HCT116 (cell line): Measurements from ENCODE around the gene FNDC5. TPM values are rescaled to one million over a fixed set of nuclear protein-coding genes. Genes with fewer than 3 reads are reported as not detected.

Source experiments
- ATAC-seq: fragments of 200-7000 bp; cut with Tn5 transposase; 2 replicates; pipeline ENCODE4 v1.9.1; 2020; ENCODE audit warnings: mild to moderate bottlenecking, moderate library complexity
- BruUV-seq: library from RNA; stranded (reverse); fragments of 400-500 nt; replicated peaks from 2 replicates; lab custom pipeline; 2021; lab: Mats Ljungman, UMichigan
- CTCF ChIA-PET: fragments of 300-600 bp; sonication (Branson Sonifier 250); formaldehyde crosslinking; loops from one replicate; lab custom pipeline; 2021; ENCODE audit warnings: antibody characterized with exemption; lab: Charles Lee
- POLR2A ChIA-PET: fragments of 300-600, 350-600 bp; sonication (Branson Sonifier 250); formaldehyde crosslinking; loops from one replicate; lab custom pipeline; 2021; ENCODE audit warnings: antibody characterized with exemption; lab: Charles Lee
- RAD21 ChIA-PET, 2 experiments: fragments of 300-600 bp; sonication (Branson Sonifier 250); formaldehyde crosslinking; loops; one replicate each; lab custom pipeline; 2023; ENCODE audit warnings: low total read pairs in 2 of 2; ENCODE audit not compliant: uncharacterized antibody in 2 of 2, unreplicated experiment in 2 of 2, low non-redundant PET in 1 of 2; lab: Charles Lee
- DNase-seq: peaks from one replicate; pipeline ENCODE4 v3.0.0-alpha.2; 2010; ENCODE audit warnings: low read depth, low spot score
- H2AFZ ChIP-seq: fragments of 200-600 bp; shearing (Covaris generic), sonication (generic); 2 replicates; pipeline ENCODE4 v1.6.1; 2017; ENCODE audit warnings: low read depth, mixed run types, mixed read lengths, antibody characterized with exemption, low read length; ENCODE audit not compliant: poor library complexity, severe bottlenecking
- H3K27ac ChIP-seq: 2 replicates; pipeline ENCODE4 v1.5.1; 2012; ENCODE audit warnings: low read depth, low read length
- H3K27me3 ChIP-seq: fragments of 200-600 bp; sonication (generic); 2 replicates; pipeline ENCODE4 v1.6.1; 2016; ENCODE audit warnings: mixed run types, low read length, mixed read lengths; ENCODE audit not compliant: insufficient read depth
- H3K36me3 ChIP-seq, 2 experiments: fragments of 200-500 bp in 1 of 2; fragments of 200-600 bp in 1 of 2; sonication (Bioruptor generic) in 1 of 2; sonication (generic) in 1 of 2; 2 replicates each; pipeline versions ENCODE4 v1.5.1 to v1.6.1; 2014 to 2016; ENCODE audit warnings: low read length in 2 of 2, inconsistent platforms in 1 of 2, mixed read lengths in 1 of 2, mixed run types in 1 of 2; ENCODE audit not compliant: insufficient read depth in 2 of 2, control insufficient read depth in 1 of 2
- H3K4me1 ChIP-seq, 2 experiments: fragments of 200-600 bp in 1 of 2; sonication (generic) in 1 of 2; 2 replicates each; pipeline versions ENCODE4 v1.5.1 to v1.6.1; 2012 to 2017; ENCODE audit warnings: low read length in 2 of 2, inconsistent platforms in 1 of 2, mild to moderate bottlenecking in 1 of 2, mixed read lengths in 1 of 2, mixed run types in 1 of 2, moderate library complexity in 1 of 2; ENCODE audit not compliant: insufficient read depth in 2 of 2, control insufficient read depth in 1 of 2
- H3K4me2 ChIP-seq: fragments of 200-600 bp; sonication (generic); 2 replicates; pipeline ENCODE4 v1.6.1; 2017; ENCODE audit warnings: mixed run types, low read length, mixed read lengths
- H3K4me3 ChIP-seq, 2 experiments: fragments of 200-600 bp in 1 of 2; sonication (generic) in 1 of 2; replicated peaks in 1 of 2; 2 replicates each; pipeline ENCODE4 v1.5.1; 2011 to 2016; ENCODE audit warnings: low read length in 2 of 2, control low read depth in 1 of 2, low read depth in 1 of 2, mild to moderate bottlenecking in 1 of 2, mixed read lengths in 1 of 2, mixed run types in 1 of 2
- H3K79me2 ChIP-seq: fragments of 200-600 bp; sonication (generic); 2 replicates; pipeline ENCODE4 v1.6.1; 2017; ENCODE audit warnings: mild to moderate bottlenecking, mixed run types, low read length, moderate library complexity, mixed read lengths; ENCODE audit not compliant: insufficient read depth
- H3K9ac ChIP-seq: fragments of 200-600 bp; sonication (generic); 2 replicates; pipeline ENCODE4 v1.6.1; 2016; ENCODE audit warnings: low read length, mixed read lengths
- H3K9me2 ChIP-seq: fragments of 200-600 bp; sonication (generic), shearing (Covaris generic); 2 replicates; pipeline ENCODE4 v1.6.1; 2017; ENCODE audit warnings: mixed run types, mild to moderate bottlenecking, moderate library complexity; ENCODE audit not compliant: insufficient read depth
- H3K9me3 ChIP-seq, 2 experiments: fragments of 200-500 bp in 1 of 2; fragments of 200-600 bp in 1 of 2; sonication (Bioruptor generic) in 1 of 2; sonication (generic) in 1 of 2; 2 replicates each; pipeline ENCODE4 v1.6.1; 2014 to 2017; ENCODE audit warnings: low read length in 2 of 2, mixed read lengths in 2 of 2, inconsistent platforms in 1 of 2, low read depth in 1 of 2, mild to moderate bottlenecking in 1 of 2, mixed run types in 1 of 2, moderate library complexity in 1 of 2; ENCODE audit not compliant: control insufficient read depth in 1 of 2, insufficient read depth in 1 of 2
- H4K20me1 ChIP-seq: fragments of 200-600 bp; sonication (generic), shearing (Covaris generic); 2 replicates; pipeline ENCODE4 v1.6.1; 2017; ENCODE audit warnings: mixed run types, mild to moderate bottlenecking, moderate library complexity; ENCODE audit not compliant: insufficient read depth
- CBX3 ChIP-seq: IDR thresholded peaks from 2 replicates; pipeline ENCODE4 v1.6.1; 2012; ENCODE audit warnings: low read depth
- EGR1 ChIP-seq: IDR thresholded peaks from 2 replicates; pipeline ENCODE4 v1.6.1; 2012; ENCODE audit warnings: low read depth
- ELF1 ChIP-seq: IDR thresholded peaks from 2 replicates; pipeline ENCODE4 v1.6.1; 2012; ENCODE audit warnings: low read depth, borderline replicate concordance
- EZH2phosphoT487 ChIP-seq: fragments of 200-600 bp; IDR thresholded peaks from 2 replicates; pipeline ENCODE4 v1.6.1; 2018; ENCODE audit warnings: antibody characterized with exemption, borderline replicate concordance
- FOSL1 ChIP-seq: IDR thresholded peaks from 2 replicates; pipeline ENCODE4 v1.6.1; 2012; ENCODE audit warnings: low read depth
- POLR2A ChIP-seq: IDR thresholded peaks from 2 replicates; pipeline ENCODE4 v1.7.0; 2011; ENCODE audit warnings: borderline replicate concordance; ENCODE audit not compliant: insufficient read depth, insufficient read length; ENCODE audit errors: extremely low read depth
- RAD21 ChIP-seq: IDR thresholded peaks from 2 replicates; pipeline ENCODE4 v1.6.1; 2012; ENCODE audit warnings: low read depth, mild to moderate bottlenecking
- SIN3A ChIP-seq: IDR thresholded peaks from 2 replicates; pipeline ENCODE4 v1.6.1; 2012; ENCODE audit warnings: low read depth
- TCF7L2 ChIP-seq: IDR thresholded peaks from 2 replicates; pipeline ENCODE4 v1.7.0; 2011; ENCODE audit warnings: borderline replicate concordance, inconsistent platforms; ENCODE audit not compliant: insufficient read depth, insufficient read length; ENCODE audit errors: extremely low read depth
- YY1 ChIP-seq: IDR thresholded peaks from 2 replicates; pipeline ENCODE4 v1.6.1; 2011; ENCODE audit warnings: low read length, low read depth, moderate library complexity, mild to moderate bottlenecking; ENCODE audit not compliant: insufficient replicate concordance; ENCODE audit errors: extremely low read depth
- ZNF274 ChIP-seq: fragments of 200-500 bp; sonication (Bioruptor generic); IDR thresholded peaks from 2 replicates; pipeline ENCODE4 v1.6.1; 2014; ENCODE audit warnings: mild to moderate bottlenecking, low read depth, low read length, inconsistent platforms
- intact Hi-C: fragments of 100-400 bp; cut with micrococcal nuclease; formaldehyde crosslinking; loops from 2 replicates; pipeline ENCODE4 v1.10.0; 2022
- total RNA-seq: library from RNA; stranded (reverse); gene quantifications from one replicate; pipeline ENCODE4 v1.2.1, GENCODE V29; 2021; ENCODE audit not compliant: unreplicated experiment
- TF ChIP-seq, protein P1 (sequence below), 3 experiments: fragments of 200-600 bp in 1 of 3; sonication (generic) in 1 of 3; IDR thresholded peaks in 2 of 3; conservative IDR thresholded peaks in 1 of 3; 2 replicates each; pipeline ENCODE4 v1.5.1; 2012 to 2017; ENCODE audit warnings: low read depth in 2 of 3, low read length in 2 of 3, antibody characterized with exemption in 1 of 3, borderline replicate concordance in 1 of 3, control low read depth in 1 of 3, mild to moderate bottlenecking in 1 of 3, mixed read lengths in 1 of 3, mixed run types in 1 of 3, moderate library complexity in 1 of 3; ENCODE audit not compliant: insufficient read depth in 1 of 3
- TF ChIP-seq, protein P2 (sequence below): IDR thresholded peaks from 2 replicates; pipeline ENCODE4 v1.6.1; 2012

Gene FNDC5
- total RNA-seq, 1 experiment from 2014 or later: not detected

DNA sequence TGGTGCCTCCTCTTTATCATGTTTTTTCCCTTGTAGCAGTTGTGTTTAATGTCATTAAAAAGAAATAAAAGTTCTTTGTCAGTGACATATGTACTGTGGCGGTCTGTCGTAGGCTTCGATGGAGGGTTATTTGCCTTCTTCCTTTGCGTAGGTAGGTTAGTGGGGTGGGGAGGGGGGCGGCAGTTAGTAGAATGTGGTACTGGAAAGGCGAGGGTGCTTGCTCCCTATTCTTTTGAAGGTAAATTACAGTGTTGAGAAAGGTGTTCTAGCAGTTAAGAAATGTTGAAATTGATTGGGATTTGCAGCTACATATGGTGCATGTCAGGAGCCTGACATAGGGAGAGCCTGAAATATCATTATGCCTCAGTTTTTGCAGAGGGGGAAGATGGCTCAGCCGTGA is 11.9 kb downstream of the FNDC5 start:
- no peak overlapping the region for H3K27ac ChIP-seq
- H3K36me3 ChIP-seq: peaks cover 14 to 24% of the 10 kb centered on the region in 2 experiments; a peak in 2 of 4 replicates
- no peaks in the 10 kb centered on the region for H3K9me2 ChIP-seq
- ChIA-PET RAD21 (no interaction called here), POLR2A (no interaction called here), CTCF (no interaction called here)
- no peaks in the 10 kb centered on the region; the same call in 1 of the 2 replicates for H4K20me1 ChIP-seq
- no peak overlapping the region for H3K4me2 ChIP-seq
- H3K9ac ChIP-seq: no peak overlapping the region
- no peaks in the 10 kb centered on the region for H3K79me2 ChIP-seq
- BruUV-seq: no TSS peak
- no peaks in the 10 kb centered on the region for H3K9me3 ChIP-seq
- H3K27me3 ChIP-seq: no peaks in the 10 kb centered on the region
- no peak for DNase-seq
- no peak overlapping the region for H3K4me3 ChIP-seq
- ATAC-seq: no peak
- H2AFZ ChIP-seq: no peak overlapping the region
- no peaks in the 10 kb centered on the region for H3K4me1 ChIP-seq
- intact Hi-C loops: no loop called here
- no peak for TF ChIP-seq SIN3A
- no peak for TF ChIP-seq POLR2A
- TF ChIP-seq FOSL1: no peak
- TF ChIP-seq RAD21: no peak
- no peak for TF ChIP-seq YY1
- TF ChIP-seq EGR1: no peak
- TF ChIP-seq, protein P1, sequence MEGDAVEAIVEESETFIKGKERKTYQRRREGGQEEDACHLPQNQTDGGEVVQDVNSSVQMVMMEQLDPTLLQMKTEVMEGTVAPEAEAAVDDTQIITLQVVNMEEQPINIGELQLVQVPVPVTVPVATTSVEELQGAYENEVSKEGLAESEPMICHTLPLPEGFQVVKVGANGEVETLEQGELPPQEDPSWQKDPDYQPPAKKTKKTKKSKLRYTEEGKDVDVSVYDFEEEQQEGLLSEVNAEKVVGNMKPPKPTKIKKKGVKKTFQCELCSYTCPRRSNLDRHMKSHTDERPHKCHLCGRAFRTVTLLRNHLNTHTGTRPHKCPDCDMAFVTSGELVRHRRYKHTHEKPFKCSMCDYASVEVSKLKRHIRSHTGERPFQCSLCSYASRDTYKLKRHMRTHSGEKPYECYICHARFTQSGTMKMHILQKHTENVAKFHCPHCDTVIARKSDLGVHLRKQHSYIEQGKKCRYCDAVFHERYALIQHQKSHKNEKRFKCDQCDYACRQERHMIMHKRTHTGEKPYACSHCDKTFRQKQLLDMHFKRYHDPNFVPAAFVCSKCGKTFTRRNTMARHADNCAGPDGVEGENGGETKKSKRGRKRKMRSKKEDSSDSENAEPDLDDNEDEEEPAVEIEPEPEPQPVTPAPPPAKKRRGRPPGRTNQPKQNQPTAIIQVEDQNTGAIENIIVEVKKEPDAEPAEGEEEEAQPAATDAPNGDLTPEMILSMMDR (IDR thresholded peaks at IDR 0.05 in 2 of 3, conservative IDR thresholded peaks at IDR 0.05 in 1 of 3; ENCODE audit: borderline replicate concordance in 1 of 3, insufficient read depth in 1 of 3, low read depth in 2 of 3, low read length in 2 of 3): no peak
- no peak for TF ChIP-seq CBX3
- no peak for TF ChIP-seq TCF7L2

DNA sequence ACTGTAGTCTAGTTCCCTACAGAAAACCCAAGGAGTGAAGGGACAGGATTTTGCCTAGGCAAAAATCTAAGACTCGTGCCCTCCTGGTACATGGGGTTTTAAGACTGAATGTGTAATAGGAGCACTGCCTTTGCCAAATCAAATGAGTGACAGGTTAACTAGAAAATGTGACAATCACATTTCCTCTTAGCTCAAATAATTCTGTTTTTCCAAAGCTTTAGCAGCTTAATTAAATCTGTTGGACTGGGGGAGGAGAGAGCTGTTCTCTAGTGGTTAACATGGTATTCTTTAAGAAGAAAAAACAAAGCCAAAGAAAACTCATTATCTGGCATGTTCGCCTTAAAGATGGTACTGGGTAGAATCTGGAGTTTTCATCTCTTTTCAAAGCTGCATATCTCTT is 12.6 kb downstream of the FNDC5 start:
- Histone ChIP-seq H3K79me2 (no peaks in the 10 kb centered on the region), H3K36me3 (peaks cover 14 to 24% of the 10 kb centered on the region in 2 experiments; a peak in 2 of 4 replicates), H3K9me3 (no peaks in the 10 kb centered on the region), H3K27ac (no peak overlapping the region), H3K9ac (no peak overlapping the region), H3K4me2 (no peak overlapping the region), H4K20me1 (no peaks in the 10 kb centered on the region; the same call in 1 of the 2 replicates), H3K4me3 (no peak overlapping the region), H3K9me2 (no peaks in the 10 kb centered on the region), H3K27me3 (no peaks in the 10 kb centered on the region), H2AFZ (no peak overlapping the region), H3K4me1 (no peaks in the 10 kb centered on the region)
- BruUV-seq: no TSS peak
- no peak for TF ChIP-seq SIN3A
- no peak for TF ChIP-seq ZNF274
- TF ChIP-seq TCF7L2: no peak
- TF ChIP-seq ELF1: no peak
- TF ChIP-seq, protein P2, sequence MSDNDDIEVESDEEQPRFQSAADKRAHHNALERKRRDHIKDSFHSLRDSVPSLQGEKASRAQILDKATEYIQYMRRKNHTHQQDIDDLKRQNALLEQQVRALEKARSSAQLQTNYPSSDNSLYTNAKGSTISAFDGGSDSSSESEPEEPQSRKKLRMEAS: no peak
- no peak for TF ChIP-seq CBX3
- TF ChIP-seq EZH2phosphoT487: no peak
- intact Hi-C loops: no loop called here
- ChIA-PET RAD21 (no interaction called here), POLR2A (no interaction called here), CTCF (no interaction called here)
- ATAC-seq: no peak
- no peak for DNase-seq
